HCT116 (cell line): Measurements from ENCODE around the gene UBE2F. TPM values are rescaled to one million over a fixed set of nuclear protein-coding genes. Genes with fewer than 3 reads are reported as not detected.

Source experiments
- ATAC-seq: fragments of 200-7000 bp; cut with Tn5 transposase; 2 replicates; pipeline ENCODE4 v1.9.1; 2020; ENCODE audit warnings: mild to moderate bottlenecking, moderate library complexity
- BruUV-seq: library from RNA; stranded (reverse); fragments of 400-500 nt; replicated peaks from 2 replicates; lab custom pipeline; 2021; lab: Mats Ljungman, UMichigan
- CTCF ChIA-PET: fragments of 300-600 bp; sonication (Branson Sonifier 250); formaldehyde crosslinking; loops from one replicate; lab custom pipeline; 2021; ENCODE audit warnings: antibody characterized with exemption; lab: Charles Lee
- POLR2A ChIA-PET: fragments of 300-600, 350-600 bp; sonication (Branson Sonifier 250); formaldehyde crosslinking; loops from one replicate; lab custom pipeline; 2021; ENCODE audit warnings: antibody characterized with exemption; lab: Charles Lee
- RAD21 ChIA-PET, 2 experiments: fragments of 300-600 bp; sonication (Branson Sonifier 250); formaldehyde crosslinking; loops; one replicate each; lab custom pipeline; 2023; ENCODE audit warnings: low total read pairs in 2 of 2; ENCODE audit not compliant: uncharacterized antibody in 2 of 2, unreplicated experiment in 2 of 2, low non-redundant PET in 1 of 2; lab: Charles Lee
- DNase-seq: peaks from one replicate; pipeline ENCODE4 v3.0.0-alpha.2; 2010; ENCODE audit warnings: low read depth, low spot score
- H2AFZ ChIP-seq: fragments of 200-600 bp; shearing (Covaris generic), sonication (generic); 2 replicates; pipeline ENCODE4 v1.6.1; 2017; ENCODE audit warnings: low read depth, mixed run types, mixed read lengths, antibody characterized with exemption, low read length; ENCODE audit not compliant: poor library complexity, severe bottlenecking
- H3K27ac ChIP-seq: 2 replicates; pipeline ENCODE4 v1.5.1; 2012; ENCODE audit warnings: low read depth, low read length
- H3K27me3 ChIP-seq: fragments of 200-600 bp; sonication (generic); 2 replicates; pipeline ENCODE4 v1.6.1; 2016; ENCODE audit warnings: mixed run types, low read length, mixed read lengths; ENCODE audit not compliant: insufficient read depth
- H3K36me3 ChIP-seq, 2 experiments: fragments of 200-500 bp in 1 of 2; fragments of 200-600 bp in 1 of 2; sonication (Bioruptor generic) in 1 of 2; sonication (generic) in 1 of 2; 2 replicates each; pipeline versions ENCODE4 v1.5.1 to v1.6.1; 2014 to 2016; ENCODE audit warnings: low read length in 2 of 2, inconsistent platforms in 1 of 2, mixed read lengths in 1 of 2, mixed run types in 1 of 2; ENCODE audit not compliant: insufficient read depth in 2 of 2, control insufficient read depth in 1 of 2
- H3K4me1 ChIP-seq, 2 experiments: fragments of 200-600 bp in 1 of 2; sonication (generic) in 1 of 2; 2 replicates each; pipeline versions ENCODE4 v1.5.1 to v1.6.1; 2012 to 2017; ENCODE audit warnings: low read length in 2 of 2, inconsistent platforms in 1 of 2, mild to moderate bottlenecking in 1 of 2, mixed read lengths in 1 of 2, mixed run types in 1 of 2, moderate library complexity in 1 of 2; ENCODE audit not compliant: insufficient read depth in 2 of 2, control insufficient read depth in 1 of 2
- H3K4me2 ChIP-seq: fragments of 200-600 bp; sonication (generic); 2 replicates; pipeline ENCODE4 v1.6.1; 2017; ENCODE audit warnings: mixed run types, low read length, mixed read lengths
- H3K4me3 ChIP-seq, 2 experiments: fragments of 200-600 bp in 1 of 2; sonication (generic) in 1 of 2; replicated peaks in 1 of 2; 2 replicates each; pipeline ENCODE4 v1.5.1; 2011 to 2016; ENCODE audit warnings: low read length in 2 of 2, control low read depth in 1 of 2, low read depth in 1 of 2, mild to moderate bottlenecking in 1 of 2, mixed read lengths in 1 of 2, mixed run types in 1 of 2
- H3K79me2 ChIP-seq: fragments of 200-600 bp; sonication (generic); 2 replicates; pipeline ENCODE4 v1.6.1; 2017; ENCODE audit warnings: mild to moderate bottlenecking, mixed run types, low read length, moderate library complexity, mixed read lengths; ENCODE audit not compliant: insufficient read depth
- H3K9ac ChIP-seq: fragments of 200-600 bp; sonication (generic); 2 replicates; pipeline ENCODE4 v1.6.1; 2016; ENCODE audit warnings: low read length, mixed read lengths
- H3K9me2 ChIP-seq: fragments of 200-600 bp; sonication (generic), shearing (Covaris generic); 2 replicates; pipeline ENCODE4 v1.6.1; 2017; ENCODE audit warnings: mixed run types, mild to moderate bottlenecking, moderate library complexity; ENCODE audit not compliant: insufficient read depth
- H3K9me3 ChIP-seq, 2 experiments: fragments of 200-500 bp in 1 of 2; fragments of 200-600 bp in 1 of 2; sonication (Bioruptor generic) in 1 of 2; sonication (generic) in 1 of 2; 2 replicates each; pipeline ENCODE4 v1.6.1; 2014 to 2017; ENCODE audit warnings: low read length in 2 of 2, mixed read lengths in 2 of 2, inconsistent platforms in 1 of 2, low read depth in 1 of 2, mild to moderate bottlenecking in 1 of 2, mixed run types in 1 of 2, moderate library complexity in 1 of 2; ENCODE audit not compliant: control insufficient read depth in 1 of 2, insufficient read depth in 1 of 2
- H4K20me1 ChIP-seq: fragments of 200-600 bp; sonication (generic), shearing (Covaris generic); 2 replicates; pipeline ENCODE4 v1.6.1; 2017; ENCODE audit warnings: mixed run types, mild to moderate bottlenecking, moderate library complexity; ENCODE audit not compliant: insufficient read depth
- CBX3 ChIP-seq: IDR thresholded peaks from 2 replicates; pipeline ENCODE4 v1.6.1; 2012; ENCODE audit warnings: low read depth
- CEBPB ChIP-seq: IDR thresholded peaks from 2 replicates; pipeline ENCODE4 v1.6.1; 2012; ENCODE audit warnings: low read depth
- EGR1 ChIP-seq: IDR thresholded peaks from 2 replicates; pipeline ENCODE4 v1.6.1; 2012; ENCODE audit warnings: low read depth
- ELF1 ChIP-seq: IDR thresholded peaks from 2 replicates; pipeline ENCODE4 v1.6.1; 2012; ENCODE audit warnings: low read depth, borderline replicate concordance
- EZH2phosphoT487 ChIP-seq: fragments of 200-600 bp; IDR thresholded peaks from 2 replicates; pipeline ENCODE4 v1.6.1; 2018; ENCODE audit warnings: antibody characterized with exemption, borderline replicate concordance
- POLR2A ChIP-seq: IDR thresholded peaks from 2 replicates; pipeline ENCODE4 v1.7.0; 2011; ENCODE audit warnings: borderline replicate concordance; ENCODE audit not compliant: insufficient read depth, insufficient read length; ENCODE audit errors: extremely low read depth
- SIN3A ChIP-seq: IDR thresholded peaks from 2 replicates; pipeline ENCODE4 v1.6.1; 2012; ENCODE audit warnings: low read depth
- YY1 ChIP-seq: IDR thresholded peaks from 2 replicates; pipeline ENCODE4 v1.6.1; 2011; ENCODE audit warnings: low read length, low read depth, moderate library complexity, mild to moderate bottlenecking; ENCODE audit not compliant: insufficient replicate concordance; ENCODE audit errors: extremely low read depth
- intact Hi-C: fragments of 100-400 bp; cut with micrococcal nuclease; formaldehyde crosslinking; loops from 2 replicates; pipeline ENCODE4 v1.10.0; 2022
- total RNA-seq: library from RNA; stranded (reverse); gene quantifications from one replicate; pipeline ENCODE4 v1.2.1, GENCODE V29; 2021; ENCODE audit not compliant: unreplicated experiment
- TF ChIP-seq, protein P1 (sequence below), 3 experiments: fragments of 200-600 bp in 1 of 3; sonication (generic) in 1 of 3; IDR thresholded peaks in 2 of 3; conservative IDR thresholded peaks in 1 of 3; 2 replicates each; pipeline ENCODE4 v1.5.1; 2012 to 2017; ENCODE audit warnings: low read depth in 2 of 3, low read length in 2 of 3, antibody characterized with exemption in 1 of 3, borderline replicate concordance in 1 of 3, control low read depth in 1 of 3, mild to moderate bottlenecking in 1 of 3, mixed read lengths in 1 of 3, mixed run types in 1 of 3, moderate library complexity in 1 of 3; ENCODE audit not compliant: insufficient read depth in 1 of 3
- TF ChIP-seq, protein P2 (sequence below): IDR thresholded peaks from 2 replicates; pipeline ENCODE4 v1.6.1; 2012

UBE2F gene
- total RNA-seq, 1 experiment from 2014 or later = 32.8 TPM

- H3K27me3 ChIP-seq = no peaks in the 10 kb centered on the region
- H3K36me3 ChIP-seq = no peaks in the 10 kb centered on the region
- ATAC-seq (no peak), DNase-seq (no peak)
- POLR2A ChIA-PET = no interaction called here
- CTCF ChIA-PET = no interaction called here
- H3K9me2 ChIP-seq = no peaks in the 10 kb centered on the region
- H2AFZ ChIP-seq = no peak overlapping the region
- no peak overlapping the region for H3K4me3 ChIP-seq
- H3K4me2 ChIP-seq = no peak overlapping the region
- no TSS peak for BruUV-seq
- intact Hi-C loops = no loop called here
- H3K9me3 ChIP-seq = peaks cover 0 to under 1% of the 10 kb centered on the region in 2 experiments; a peak in 1 of 4 replicates
- no peaks in the 10 kb centered on the region for H3K79me2 ChIP-seq
- RAD21 ChIA-PET = no interaction called here
- TF ChIP-seq POLR2A (no peak), CEBPB (no peak), ELF1 (no peak), CBX3 (no peak), SIN3A (no peak), EZH2phosphoT487 (no peak), YY1 (no peak), EGR1 (no peak)
- TF ChIP-seq, protein P1, sequence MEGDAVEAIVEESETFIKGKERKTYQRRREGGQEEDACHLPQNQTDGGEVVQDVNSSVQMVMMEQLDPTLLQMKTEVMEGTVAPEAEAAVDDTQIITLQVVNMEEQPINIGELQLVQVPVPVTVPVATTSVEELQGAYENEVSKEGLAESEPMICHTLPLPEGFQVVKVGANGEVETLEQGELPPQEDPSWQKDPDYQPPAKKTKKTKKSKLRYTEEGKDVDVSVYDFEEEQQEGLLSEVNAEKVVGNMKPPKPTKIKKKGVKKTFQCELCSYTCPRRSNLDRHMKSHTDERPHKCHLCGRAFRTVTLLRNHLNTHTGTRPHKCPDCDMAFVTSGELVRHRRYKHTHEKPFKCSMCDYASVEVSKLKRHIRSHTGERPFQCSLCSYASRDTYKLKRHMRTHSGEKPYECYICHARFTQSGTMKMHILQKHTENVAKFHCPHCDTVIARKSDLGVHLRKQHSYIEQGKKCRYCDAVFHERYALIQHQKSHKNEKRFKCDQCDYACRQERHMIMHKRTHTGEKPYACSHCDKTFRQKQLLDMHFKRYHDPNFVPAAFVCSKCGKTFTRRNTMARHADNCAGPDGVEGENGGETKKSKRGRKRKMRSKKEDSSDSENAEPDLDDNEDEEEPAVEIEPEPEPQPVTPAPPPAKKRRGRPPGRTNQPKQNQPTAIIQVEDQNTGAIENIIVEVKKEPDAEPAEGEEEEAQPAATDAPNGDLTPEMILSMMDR (IDR thresholded peaks at IDR 0.05 in 2 of 3, conservative IDR thresholded peaks at IDR 0.05 in 1 of 3; ENCODE audit: borderline replicate concordance in 1 of 3, insufficient read depth in 1 of 3, low read depth in 2 of 3, low read length in 2 of 3) = no peak
- TF ChIP-seq, protein P2, sequence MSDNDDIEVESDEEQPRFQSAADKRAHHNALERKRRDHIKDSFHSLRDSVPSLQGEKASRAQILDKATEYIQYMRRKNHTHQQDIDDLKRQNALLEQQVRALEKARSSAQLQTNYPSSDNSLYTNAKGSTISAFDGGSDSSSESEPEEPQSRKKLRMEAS = no peak
- H3K4me1 ChIP-seq = no peaks in the 10 kb centered on the region
- no peaks in the 10 kb centered on the region for H4K20me1 ChIP-seq
- no peak overlapping the region for H3K27ac ChIP-seq
- no peak overlapping the region for H3K9ac ChIP-seq
Observed at GRCh38 chr2:237955640-237956401, 11.0 kb upstream of the UBE2F start.
